Activated CD8-positive, alpha-beta T cell treated with anti-CD3 and anti-CD28 coated beads for 36 hours (primary cell): Measurements from ENCODE around the gene HDC. TPM values are rescaled to one million over a fixed set of nuclear protein-coding genes. Genes with fewer than 3 reads are reported as not detected.

Experiments
- ATAC-seq: fragments of 200-7000 bp; cut with Tn5 transposase; one replicate; pipeline ENCODE4 v1.10.0; 2021; ENCODE audit warnings: mild to moderate bottlenecking, moderate library complexity
- CTCF ChIA-PET: fragments of 350-600 bp; sonication (Branson Sonifier 250); formaldehyde crosslinking; loops from one replicate; lab custom pipeline; 2021; ENCODE audit warnings: antibody characterized with exemption; lab: Charles Lee
- POLR2A ChIA-PET: fragments of 350-600 bp; sonication (Branson Sonifier 250); formaldehyde crosslinking; loops from one replicate; lab custom pipeline; 2021; ENCODE audit warnings: antibody characterized with exemption; lab: Charles Lee
- DNase-seq: peaks from one replicate; pipeline ENCODE4 v3.0.0-alpha.2; 2020
- H3K27ac Mint-ChIP-seq: one replicate; pipeline ENCODE4 v1.8.0; 2021; ENCODE audit warnings: mild to moderate bottlenecking, mixed read lengths
- H3K27me3 Mint-ChIP-seq: one replicate; pipeline ENCODE4 v1.8.0; 2021; ENCODE audit warnings: mixed read lengths
- H3K36me3 Mint-ChIP-seq: one replicate; pipeline ENCODE4 v1.8.0; 2021; ENCODE audit warnings: low read depth, mixed read lengths
- H3K4me1 Mint-ChIP-seq: one replicate; pipeline ENCODE4 v1.8.0; 2021; ENCODE audit warnings: low read depth, mixed read lengths
- H3K4me3 Mint-ChIP-seq: one replicate; pipeline ENCODE4 v1.8.0; 2021; ENCODE audit warnings: mild to moderate bottlenecking, moderate library complexity, mixed read lengths
- H3K9me3 Mint-ChIP-seq: one replicate; pipeline ENCODE4 v1.8.0; 2021; ENCODE audit warnings: mixed read lengths
- CTCF ChIP-seq: fragments of 200-600 bp; IDR thresholded peaks from one replicate; pipeline ENCODE4 v1.8.0; 2022; ENCODE audit warnings: antibody characterized with exemption, mild to moderate bottlenecking
- intact Hi-C: fragments of 100-400 bp; cut with micrococcal nuclease; formaldehyde crosslinking; loops from one replicate; pipeline ENCODE4 v1.10.0; 2022
- total RNA-seq, 2 experiments: library from RNA; stranded (reverse); gene quantifications; one replicate each; pipeline ENCODE4 v1.2.3, GENCODE V29; 2021

The HDC gene
- total RNA-seq, 2 experiments from 2014 or later, result not detected

- intact Hi-C loops, result no loop called here
- TF ChIP-seq CTCF, result no peak
- DNase-seq, result no peak
- H3K4me3 Mint-ChIP-seq, result no peak overlapping the region
- H3K9me3 Mint-ChIP-seq, result no peaks in the 10 kb centered on the region
- no peaks in the 10 kb centered on the region for H3K27me3 Mint-ChIP-seq
- no peak overlapping the region for H3K27ac Mint-ChIP-seq
- ATAC-seq, result peak; percentile 53
- H3K4me1 Mint-ChIP-seq, result peaks cover 10% of the 10 kb centered on the region
- H3K36me3 Mint-ChIP-seq, result no peaks in the 10 kb centered on the region
- ChIA-PET CTCF (interaction anchor here (0.5 to 1.0 kb wide), 2 partner anchors 10 to 605 kb away, joined by 3 read pairs; no protein-coding TSS in a partner anchor), POLR2A (no interaction called here)
These were observed 45.7 kb downstream of the HDC start for GRCh38 chr15:50219820-50220219.

DNA sequence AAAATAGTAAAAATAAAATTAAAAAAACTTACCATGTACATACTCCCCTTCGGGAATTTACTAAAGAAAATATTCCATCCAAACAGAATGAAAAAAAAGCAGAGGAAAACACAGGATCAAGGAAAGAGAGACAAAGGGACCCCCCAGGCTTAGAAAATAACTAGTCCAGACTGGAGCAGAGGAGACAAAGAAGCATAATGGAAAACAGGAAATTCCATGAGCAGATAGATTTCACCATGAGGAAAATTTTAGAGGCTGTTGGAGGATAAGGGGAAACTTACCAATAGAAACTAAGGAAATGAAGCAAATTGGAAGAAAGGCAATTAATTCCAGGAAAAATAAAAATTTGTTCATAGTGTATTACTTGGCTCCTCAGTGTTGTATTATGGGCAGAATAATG, 46.8 kb downstream of the HDC start:
- ChIA-PET CTCF (interaction anchor here (0.7 kb wide), 1 partner anchor 97 kb away, joined by 3 read pairs; no protein-coding TSS in a partner anchor), POLR2A (no interaction called here)
- H3K4me3 Mint-ChIP-seq, result no peak overlapping the region
- H3K9me3 Mint-ChIP-seq, result no peaks in the 10 kb centered on the region
- peaks cover 10% of the 10 kb centered on the region for H3K4me1 Mint-ChIP-seq
- TF ChIP-seq CTCF, result no peak
- intact Hi-C loops, result no loop called here
- no peaks in the 10 kb centered on the region for H3K36me3 Mint-ChIP-seq
- no peak for ATAC-seq
- DNase-seq, result no peak
- H3K27me3 Mint-ChIP-seq, result no peaks in the 10 kb centered on the region
- H3K27ac Mint-ChIP-seq, result no peak overlapping the region

- Mint-ChIP-seq H3K36me3 (no peaks in the 10 kb centered on the region), H3K27ac (no peak overlapping the region), H3K4me3 (no peak overlapping the region), H3K4me1 (peaks cover 10% of the 10 kb centered on the region), H3K9me3 (no peaks in the 10 kb centered on the region), H3K27me3 (no peaks in the 10 kb centered on the region)
- TF ChIP-seq CTCF, result no peak
- ChIA-PET POLR2A (no interaction called here), CTCF (interaction anchor here (0.8 kb wide), 1 partner anchor 33 kb away, joined by 3 read pairs; no protein-coding TSS in a partner anchor)
- no peak for DNase-seq
- no peak for ATAC-seq
- intact Hi-C loops, result no loop called here
These were observed 47.2 kb downstream of the HDC start for GRCh38 chr15:50218291-50218690.

- CTCF ChIA-PET, result interaction anchor here (1.5 kb wide), 1 partner anchor 9 kb away, joined by 3 read pairs; no protein-coding TSS in a partner anchor
- TF ChIP-seq CTCF, result no peak
- no peak for ATAC-seq
- peaks cover 4% of the 10 kb centered on the region for H3K27me3 Mint-ChIP-seq
- POLR2A ChIA-PET, result no interaction called here
- no peak for DNase-seq
- intact Hi-C loops, result no loop called here
- no peak overlapping the region for H3K27ac Mint-ChIP-seq
- no peaks in the 10 kb centered on the region for H3K4me1 Mint-ChIP-seq
- H3K36me3 Mint-ChIP-seq, result peaks cover 18% of the 10 kb centered on the region
- peaks cover 18% of the 10 kb centered on the region for H3K9me3 Mint-ChIP-seq
- H3K4me3 Mint-ChIP-seq, result no peak overlapping the region
These were observed 54.9 kb downstream of the HDC start for GRCh38 chr15:50210462-50211157.

- POLR2A ChIA-PET, result no interaction called here
- H3K36me3 Mint-ChIP-seq, result peaks cover 18% of the 10 kb centered on the region
- TF ChIP-seq CTCF, result no peak
These were observed 55.7 kb downstream of the HDC start for GRCh38 chr15:50209809-50210208.

More at GRCh38 chr15:50209809-50210208, 55.7 kb downstream of the HDC start:
- CTCF ChIA-PET, result interaction anchor here (1.5 kb wide), 1 partner anchor 10 kb away, joined by 3 read pairs; no protein-coding TSS in a partner anchor
- H3K27me3 Mint-ChIP-seq, result peaks cover 4% of the 10 kb centered on the region
- DNase-seq, result no peak
- no peak overlapping the region for H3K4me3 Mint-ChIP-seq
- ATAC-seq, result no peak
- no peaks in the 10 kb centered on the region for H3K4me1 Mint-ChIP-seq
- intact Hi-C loops, result no loop called here
- no peak overlapping the region for H3K27ac Mint-ChIP-seq
- H3K9me3 Mint-ChIP-seq, result peaks cover 18% of the 10 kb centered on the region
